Smooth muscle cell of the brain vasculature (primary cell): ENCODE results near the gene OOSP3.
"Not testable (repeated sequence)": the region's sequence is repeated elsewhere in the genome, so short reads cannot be mapped to it uniquely, and the experiment has no call there.

Experiments
- DNase-seq: peaks from one replicate; pipeline ENCODE4 v3.0.0-alpha.2; 2012; ENCODE audit warnings: low read depth, low spot score

The OOSP3 gene

DNA sequence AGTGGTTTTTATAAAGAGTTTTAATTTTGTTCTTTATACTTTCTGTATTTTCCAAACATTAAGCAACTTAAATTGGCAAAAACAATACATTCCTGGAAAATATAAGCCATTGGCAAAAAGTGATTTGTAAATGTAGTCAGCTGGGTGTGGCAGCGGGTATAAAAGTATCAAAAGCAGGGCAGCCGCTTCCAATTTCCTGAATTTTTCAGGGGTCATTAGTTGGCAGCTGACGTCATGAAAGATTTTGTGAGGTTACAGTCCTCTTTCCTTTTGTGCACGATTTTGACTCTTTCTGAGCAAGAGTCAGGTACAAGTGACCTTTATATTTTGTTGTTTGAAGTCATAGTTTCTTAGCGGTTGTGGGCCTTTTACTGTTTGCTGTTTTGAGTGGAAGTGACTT is at the start of gene OOSP3:
OOSP3 (plus strand) TSS at position 208 of the 400 bp plus-strand sequence; CDS start at position 235, 27 bp downstream.
- no peak for DNase-seq

DNA sequence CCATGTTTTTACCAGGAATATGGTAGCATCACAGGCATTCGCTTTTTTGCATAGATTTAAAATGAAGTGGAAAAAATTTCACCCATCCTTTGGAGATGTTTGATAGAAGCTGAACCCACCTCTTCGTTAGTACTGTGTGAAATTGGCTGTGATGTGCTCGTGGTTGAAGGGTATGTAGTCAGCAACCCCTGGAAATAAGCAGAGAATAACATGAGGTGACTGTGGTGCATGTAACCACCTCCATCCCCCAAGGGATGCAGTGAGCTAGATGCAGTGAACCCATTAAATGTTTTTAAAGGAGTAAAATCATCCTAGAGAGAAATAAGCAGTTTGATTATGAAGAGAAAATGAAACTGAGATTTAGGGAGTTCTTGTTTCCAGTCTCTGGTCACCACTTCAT is 49.2 kb upstream of the OOSP3 start:
- no peak for DNase-seq

GRCh38 chr11:59833602-59834001 is 45.0 kb upstream of the OOSP3 start:
- DNase-seq: no peak

DNA sequence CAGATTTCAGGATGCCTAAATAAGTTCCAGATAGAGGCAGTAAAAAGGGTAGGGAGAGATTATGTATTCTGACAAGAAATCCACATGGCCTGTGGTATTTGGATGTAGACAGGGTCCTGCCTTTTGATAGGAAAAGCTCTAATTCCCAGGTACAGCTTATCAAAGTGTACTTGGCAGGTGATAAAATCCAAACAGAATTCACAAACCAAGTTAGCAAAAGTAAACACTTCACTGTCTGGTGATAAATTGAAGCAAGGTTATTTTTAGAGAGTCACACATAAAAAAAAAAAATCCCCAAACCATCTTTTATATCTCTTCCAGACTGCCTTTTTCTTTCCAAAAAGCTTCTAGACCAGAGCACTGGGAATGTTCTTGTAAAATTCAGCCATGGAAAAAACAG is 39.0 kb upstream of the OOSP3 start:
- no peak for DNase-seq

GRCh38 chr11:59841514-59841913 is 37.1 kb upstream of the OOSP3 start:
- no peak for DNase-seq

DNA sequence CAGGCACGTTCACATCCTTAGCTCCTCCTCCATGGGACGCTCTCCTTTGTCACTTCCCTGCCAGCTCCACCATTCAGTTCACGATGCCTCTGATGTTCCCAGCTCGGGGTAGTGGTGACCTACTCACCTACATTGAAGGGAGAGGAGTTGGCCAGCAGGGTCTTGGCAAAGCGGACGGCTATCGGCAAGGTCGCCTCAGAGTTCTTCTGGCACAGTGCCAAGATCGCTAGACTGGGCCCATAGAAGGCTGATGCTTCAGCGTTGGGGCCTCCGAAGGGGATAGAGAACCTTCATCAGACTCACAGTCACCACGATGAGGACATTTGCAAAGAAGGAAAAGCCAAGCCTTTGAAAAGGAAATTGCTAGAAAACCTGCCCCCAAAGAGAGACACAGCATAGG is 36.3 kb upstream of the OOSP3 start:
- DNase-seq: no peak

- DNase-seq: no peak
Measured at GRCh38 chr11:59845399-59845798, 33.2 kb upstream of the OOSP3 start, which contains the start of gene CBLIF. CBLIF (minus strand) TSS chr11:59845499; CDS start chr11:59845453, 46 bp downstream.

DNA sequence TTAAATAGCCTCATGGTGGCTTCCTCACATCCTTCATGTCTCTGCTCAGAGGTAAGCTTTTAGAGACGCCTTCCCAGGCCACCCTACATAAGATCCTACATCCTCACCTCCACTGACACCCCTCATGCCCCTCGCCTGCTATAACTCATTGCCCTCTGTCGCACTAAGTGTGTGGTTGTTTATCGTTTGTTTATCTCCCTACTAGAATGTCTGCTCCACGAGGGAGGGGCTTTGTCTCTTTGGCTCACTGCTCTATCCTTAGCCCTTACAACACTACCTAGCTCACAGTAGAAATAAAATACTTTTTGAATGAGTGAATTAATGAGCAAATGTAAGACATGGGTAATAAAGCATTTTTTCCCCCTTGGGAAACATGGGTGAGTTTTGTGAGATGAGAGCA is 32.0 kb upstream of the OOSP3 start:
- no peak for DNase-seq

DNA sequence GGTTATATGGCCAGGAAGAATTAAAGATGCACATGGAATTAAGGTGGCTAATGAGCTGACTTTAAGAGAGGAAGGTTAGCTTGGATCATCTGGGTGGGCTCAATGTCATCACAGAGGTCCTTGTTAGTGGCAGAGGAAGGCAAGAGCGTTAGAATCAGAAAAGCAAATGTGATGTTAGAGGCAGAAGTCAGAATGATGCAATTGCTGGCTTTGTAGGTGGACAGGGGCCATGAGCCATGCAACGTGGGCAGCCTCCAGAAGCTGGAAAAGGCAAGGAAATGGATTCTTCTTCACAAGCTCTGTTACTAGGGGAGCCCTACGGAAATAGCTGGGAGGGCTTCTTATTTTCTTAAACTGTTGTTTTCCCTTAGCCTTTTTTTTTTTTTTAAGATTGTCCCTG is 31.0 kb upstream of the OOSP3 start:
- DNase-seq: no peak

DNA sequence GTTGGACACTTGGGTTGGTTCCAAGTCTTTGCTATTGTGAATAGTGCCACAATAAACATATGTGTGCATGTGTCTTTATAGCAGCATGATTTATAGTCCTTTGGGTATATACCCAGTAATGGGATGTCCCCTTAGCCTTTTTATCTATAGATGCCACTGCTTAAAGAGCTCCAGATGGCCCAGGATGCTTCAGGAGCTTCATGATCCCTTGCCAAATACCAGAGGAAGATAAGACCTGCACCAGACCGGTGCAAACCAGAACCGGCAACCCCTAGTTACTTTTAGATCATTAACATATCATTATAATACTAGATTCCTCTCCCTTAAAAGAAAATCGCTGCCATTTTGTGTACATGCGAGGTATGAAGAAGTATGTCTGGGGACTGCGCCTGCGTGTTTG is 30.1 kb upstream of the OOSP3 start:
- DNase-seq: not testable (repeated sequence)

DNA sequence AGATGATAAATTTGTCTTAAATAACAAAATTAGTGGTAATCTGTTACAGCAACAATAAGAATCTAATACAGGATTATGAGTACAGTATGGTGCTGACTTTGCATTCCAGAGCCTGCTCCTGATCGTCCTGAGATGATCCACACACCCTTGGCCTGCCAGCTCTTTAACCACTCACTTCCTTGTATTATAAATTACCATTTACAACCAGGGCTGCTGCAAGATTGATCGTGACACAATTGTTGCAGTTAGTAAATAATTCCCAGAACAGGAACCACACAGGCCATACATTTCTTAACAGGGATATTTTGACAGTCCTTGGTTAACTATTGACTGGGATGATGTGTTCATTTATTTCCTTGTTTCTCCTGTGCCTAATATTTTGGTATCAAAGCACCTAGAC is 29.5 kb upstream of the OOSP3 start:
- DNase-seq: no peak

DNA sequence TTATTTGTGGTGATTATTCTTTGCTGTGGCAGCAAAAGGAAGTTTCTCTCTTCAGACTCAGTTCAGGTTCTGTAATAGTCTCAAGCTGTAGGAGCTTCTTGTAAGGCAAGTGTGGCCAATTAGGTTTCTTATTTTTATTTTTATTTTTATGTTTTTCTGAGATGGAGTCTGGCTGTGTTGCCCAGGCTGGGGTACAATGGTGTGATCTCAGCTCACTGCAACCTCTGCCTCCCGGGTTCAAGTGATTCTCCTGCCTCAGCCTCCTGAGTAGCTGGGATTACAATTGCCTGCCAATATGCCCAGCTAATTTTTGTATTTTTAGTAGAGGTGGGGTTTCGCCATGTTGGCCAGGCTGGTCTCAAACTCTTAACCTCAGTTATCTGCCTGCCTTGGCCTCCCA is 29.0 kb upstream of the OOSP3 start:
- DNase-seq: not testable (repeated sequence)

DNA sequence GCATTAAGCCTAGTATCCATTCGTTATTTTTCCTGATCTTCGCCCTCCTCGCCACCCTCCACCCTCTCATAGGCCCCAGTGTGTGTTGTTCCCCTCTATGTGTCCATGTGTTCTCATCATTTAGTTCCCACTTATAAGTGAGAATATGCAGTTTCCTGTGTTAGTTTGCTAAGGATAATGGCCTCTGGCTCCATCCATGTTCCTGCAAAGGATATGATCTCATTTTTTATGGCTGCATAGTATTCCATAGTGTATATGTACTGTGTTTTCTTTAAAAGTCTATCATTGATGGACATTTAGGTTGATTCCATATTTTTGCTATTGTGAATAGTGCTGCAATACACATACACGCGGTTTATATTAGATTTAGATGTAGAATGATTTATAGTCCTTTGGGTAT is 27.2 kb upstream of the OOSP3 start:
- DNase-seq: not testable (repeated sequence)

GRCh38 chr11:59854871-59855270 is 23.7 kb upstream of the OOSP3 start:
- DNase-seq: no peak

DNA sequence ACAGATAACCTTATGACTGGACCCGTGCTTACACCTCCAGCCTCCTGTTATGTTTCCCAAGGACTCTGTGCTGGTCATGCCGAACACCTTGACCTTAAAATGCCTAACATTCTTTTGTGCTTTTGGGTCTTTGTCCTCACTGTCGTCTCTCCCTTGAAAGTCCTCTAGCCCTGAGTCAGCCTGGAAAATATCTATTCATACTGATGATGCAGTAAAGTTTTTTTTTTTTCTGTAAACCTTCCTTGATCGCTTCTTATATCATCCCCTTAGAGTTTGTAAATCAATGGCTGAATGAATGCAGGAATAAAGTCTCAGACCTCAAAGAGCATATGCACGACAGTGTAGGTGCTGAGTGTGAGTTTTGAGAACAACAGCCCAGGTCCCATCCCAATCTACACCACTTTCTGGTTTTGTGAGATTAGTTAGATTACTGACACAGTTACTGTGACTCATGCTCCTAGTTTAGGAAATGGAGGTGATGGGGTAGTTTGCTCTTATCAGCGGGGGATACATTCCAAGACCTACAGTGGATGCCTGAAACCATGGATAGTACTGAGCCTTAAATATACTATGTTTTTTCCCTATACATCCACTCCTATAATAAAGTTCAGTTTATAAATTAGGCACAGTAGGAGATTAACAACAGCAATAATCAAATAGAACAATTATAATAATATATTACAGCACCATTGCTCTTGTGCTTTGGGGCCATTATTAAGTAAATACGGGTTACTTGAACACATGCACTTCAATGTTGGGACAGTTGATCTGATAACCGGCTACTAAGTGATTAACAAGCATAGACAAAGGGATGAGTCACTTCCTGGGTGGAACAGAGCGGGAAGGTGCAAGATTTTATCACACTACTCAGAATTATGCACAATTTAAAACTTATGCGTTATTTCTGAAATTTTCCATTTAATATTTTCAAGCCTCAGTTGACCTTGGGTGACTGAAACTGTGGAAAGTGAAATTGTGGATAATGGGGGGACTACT is 20.8 kb upstream of the OOSP3 start:
- no peak for DNase-seq

DNA sequence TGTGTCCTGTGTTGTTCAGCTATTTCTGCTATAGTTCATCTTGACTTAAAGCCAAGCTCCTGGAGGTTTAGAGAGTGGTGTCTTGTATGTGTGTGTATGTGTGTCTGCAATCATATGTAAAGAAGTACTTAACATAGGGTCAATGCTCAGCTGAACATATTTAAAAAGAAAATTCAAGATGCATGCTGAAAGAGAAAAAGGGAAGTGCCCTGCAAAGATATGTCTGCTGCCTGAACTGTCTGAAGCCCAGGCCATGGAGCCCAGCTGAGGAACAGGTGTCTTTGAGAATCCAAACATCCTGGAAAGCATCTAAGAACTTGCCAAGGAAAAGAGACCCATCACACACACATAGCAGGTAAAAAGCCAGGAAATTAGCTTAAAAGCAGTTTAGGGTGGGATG is 18.9 kb upstream of the OOSP3 start:
- DNase-seq: no peak

GRCh38 chr11:59862252-59862651 is 16.3 kb upstream of the OOSP3 start:
- no peak for DNase-seq

GRCh38 chr11:59865031-59865430 is 13.6 kb upstream of the OOSP3 start:
- DNase-seq: no peak

DNA sequence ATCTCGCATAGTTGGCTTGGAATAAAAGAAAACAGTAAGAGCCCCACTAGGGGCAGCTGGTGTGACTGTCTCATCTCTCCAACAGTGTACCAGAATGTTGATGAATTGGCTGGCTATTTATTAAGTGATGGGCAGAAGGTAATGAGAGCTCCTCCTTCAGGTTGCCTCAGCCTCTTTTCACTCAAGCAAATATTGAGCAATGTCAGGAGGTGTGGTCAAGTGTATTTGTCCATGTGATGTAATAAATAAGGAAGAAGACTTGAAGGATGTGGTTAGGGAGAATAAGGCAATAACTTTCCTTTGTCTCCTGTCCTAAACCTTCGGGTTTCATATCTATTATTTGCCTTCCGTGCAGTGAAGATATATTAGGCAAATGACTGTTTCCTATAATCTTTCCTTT is 12.2 kb upstream of the OOSP3 start, which contains the start of gene TCN1:
TCN1 (minus strand) TSS at position 91 of the 400 bp plus-strand sequence; CDS start at position 74, 17 bp downstream.
- no peak for DNase-seq

DNA sequence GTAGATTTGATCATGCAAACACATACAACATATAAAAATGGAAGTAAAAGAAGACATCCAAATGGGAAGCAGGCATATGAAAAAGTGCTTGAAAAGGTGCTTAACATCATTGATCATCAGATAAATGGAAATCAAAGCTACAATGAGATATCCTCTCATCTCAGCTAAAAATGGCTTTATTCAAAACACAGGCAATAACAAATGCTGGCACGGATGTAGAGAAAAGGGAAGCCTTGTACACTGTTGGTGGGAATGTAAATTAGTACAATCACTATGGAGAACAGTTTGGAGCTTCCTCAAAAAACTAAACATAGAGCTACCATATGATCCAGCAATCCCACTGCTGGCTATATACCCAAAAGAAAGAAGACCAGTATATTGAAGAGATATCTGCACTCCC is 11.7 kb upstream of the OOSP3 start:
- DNase-seq: no peak

DNA sequence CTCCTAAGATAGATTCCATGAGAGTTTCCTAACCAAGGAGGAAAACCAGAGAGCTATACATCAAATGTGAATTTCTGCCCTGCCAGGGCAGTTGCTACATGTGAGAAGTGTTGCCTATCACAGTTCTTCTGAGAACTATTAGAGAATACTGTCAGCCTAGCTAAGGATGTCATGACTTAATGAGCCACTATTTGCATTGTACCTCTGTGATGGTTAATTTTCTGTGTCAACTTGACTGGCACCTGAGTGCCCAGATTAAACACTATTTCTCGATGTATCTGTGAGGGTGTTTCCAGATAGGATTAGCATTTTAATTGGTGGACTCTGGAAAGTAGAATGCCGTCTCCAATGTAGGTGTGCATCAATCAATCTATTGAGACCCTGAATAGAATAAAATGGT is 10.6 kb upstream of the OOSP3 start:
- DNase-seq: no peak

GRCh38 chr11:59872076-59872475 is 6.5 kb upstream of the OOSP3 start:
- DNase-seq: no peak

- DNase-seq: no peak
Measured at GRCh38 chr11:59875856-59876519, 2.6 kb upstream of the OOSP3 start.
